GM20000 (cell line): ENCODE data around the gene SLC35G1.

Experiments used
- DNase-seq: peaks from one replicate; pipeline ENCODE4 v3.0.0; 2012; ENCODE audit warnings: low spot score
- CTCF ChIP-seq: IDR thresholded peaks from 2 replicates; pipeline ENCODE4 v1.5.1; 2012; ENCODE audit warnings: mild to moderate bottlenecking, control low read depth; ENCODE audit errors: extremely low read depth, missing control alignments

SLC35G1 gene

GRCh38 chr10:93872375-93873158, 21.2 kb upstream of the SLC35G1 start:
- no peak for DNase-seq
- no peak for TF ChIP-seq CTCF

- TF ChIP-seq CTCF = no peak
- no peak for DNase-seq
Observed at GRCh38 chr10:93873420-93874115, 20.2 kb upstream of the SLC35G1 start.

- no peak for DNase-seq
- TF ChIP-seq CTCF = no peak
Observed at GRCh38 chr10:93874309-93875031, 19.3 kb upstream of the SLC35G1 start.

- no peak for TF ChIP-seq CTCF
- DNase-seq = no peak
Observed at GRCh38 chr10:93875032-93875358, 18.8 kb upstream of the SLC35G1 start.

- DNase-seq = no peak
- no peak for TF ChIP-seq CTCF
Observed at GRCh38 chr10:93876381-93876780, 17.4 kb upstream of the SLC35G1 start.

- no peak for TF ChIP-seq CTCF
- DNase-seq = no peak
Observed at GRCh38 chr10:93879273-93879672, 14.5 kb upstream of the SLC35G1 start.
